Nephron progenitor cell (in vitro differentiated cells): ENCODE data around the gene USP48.
"Not testable (repeated sequence)": the region's sequence is repeated elsewhere in the genome, so short reads cannot be mapped to it uniquely, and the experiment has no call there.

ENCODE experiments used
- DNase-seq: peaks from one replicate; pipeline ENCODE4 v3.0.0; 2021
- H3K27ac Mint-ChIP-seq: 2 replicates; pipeline ENCODE4 v1.8.0; 2021; ENCODE audit warnings: mild to moderate bottlenecking, moderate library complexity, mixed read lengths
- H3K27me3 Mint-ChIP-seq: 2 replicates; pipeline ENCODE4 v1.8.0; 2021; ENCODE audit warnings: mild to moderate bottlenecking, low read depth, mixed read lengths; ENCODE audit not compliant: poor library complexity
- H3K36me3 Mint-ChIP-seq: 2 replicates; pipeline ENCODE4 v1.8.0; 2021; ENCODE audit warnings: low read depth, mixed read lengths
- H3K4me1 Mint-ChIP-seq: 2 replicates; pipeline ENCODE4 v1.8.0; 2021; ENCODE audit warnings: mixed read lengths
- H3K4me3 Mint-ChIP-seq: 2 replicates; pipeline ENCODE4 v1.8.0; 2021; ENCODE audit warnings: mild to moderate bottlenecking, moderate library complexity, mixed read lengths
- H3K9me3 Mint-ChIP-seq: 2 replicates; pipeline ENCODE4 v1.8.0; 2021; ENCODE audit warnings: mild to moderate bottlenecking, moderate library complexity, mixed read lengths
- CTCF ChIP-seq: fragments of 200-600 bp; sonication (generic); IDR thresholded peaks from 2 replicates; pipeline ENCODE4 v1.5.0; 2021; ENCODE audit warnings: antibody characterized with exemption

USP48 gene

DNA sequence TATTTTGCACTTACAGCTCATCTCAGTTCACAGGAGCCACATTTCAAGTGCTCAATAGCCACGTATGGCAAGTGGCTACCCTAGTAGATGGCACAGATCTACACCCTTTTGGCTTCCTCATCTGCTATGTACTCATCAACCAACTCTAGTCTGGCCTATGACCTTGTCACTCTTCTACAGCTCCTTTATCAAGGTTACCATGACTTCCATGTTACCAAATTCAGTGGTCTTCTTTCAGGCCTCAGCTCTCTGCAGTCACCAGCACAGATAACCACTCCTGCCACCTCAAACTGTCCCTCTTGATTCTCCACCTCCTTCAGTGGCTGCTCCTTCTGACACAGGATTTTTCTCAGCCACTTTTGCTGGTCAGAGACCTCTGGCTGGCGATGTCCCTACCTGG lies 11.7 kb upstream of the USP48 start:
- H3K27ac Mint-ChIP-seq: no peak overlapping the region
- TF ChIP-seq CTCF: no peak
- peaks cover 6% of the 10 kb centered on the region for H3K9me3 Mint-ChIP-seq
- H3K4me1 Mint-ChIP-seq: no peaks in the 10 kb centered on the region
- DNase-seq: no peak
- H3K36me3 Mint-ChIP-seq: no peaks in the 10 kb centered on the region
- H3K27me3 Mint-ChIP-seq: peaks cover 3% of the 10 kb centered on the region
- no peak overlapping the region for H3K4me3 Mint-ChIP-seq

GRCh38 chr1:21793104-21793503 lies 10.2 kb upstream of the USP48 start:
- Mint-ChIP-seq H3K36me3 (no peaks in the 10 kb centered on the region), H3K9me3 (peaks cover 6% of the 10 kb centered on the region), H3K4me3 (no peak overlapping the region), H3K4me1 (no peaks in the 10 kb centered on the region), H3K27me3 (peaks cover 3% of the 10 kb centered on the region), H3K27ac (no peak overlapping the region)
- DNase-seq: no peak
- no peak for TF ChIP-seq CTCF

DNA sequence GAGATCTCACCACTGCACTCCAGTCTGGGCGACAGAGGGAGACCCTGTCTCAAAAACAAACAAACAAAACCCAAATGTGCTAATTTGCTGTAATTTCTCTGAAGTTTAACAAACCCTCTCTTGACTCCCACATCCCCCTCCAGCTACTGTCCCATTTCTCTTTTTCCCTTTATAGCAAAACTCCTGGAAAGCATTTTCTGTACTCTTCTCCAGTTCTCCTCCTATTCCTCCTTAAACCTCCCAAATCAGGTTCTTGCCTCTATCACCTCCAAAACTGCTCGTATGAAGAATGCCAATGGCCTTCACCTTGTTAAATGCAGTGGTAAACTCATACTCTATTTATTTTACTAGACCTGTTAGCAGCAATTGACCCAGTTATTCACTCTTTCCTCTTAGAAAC lies 3.7 kb upstream of the USP48 start:
- no peak for DNase-seq
- TF ChIP-seq CTCF: no peak
- Mint-ChIP-seq H3K4me3 (no peak overlapping the region), H3K27ac (no peak overlapping the region), H3K27me3 (peaks cover 16% of the 10 kb centered on the region), H3K36me3 (no peaks in the 10 kb centered on the region), H3K9me3 (no peaks in the 10 kb centered on the region), H3K4me1 (peaks cover 5% of the 10 kb centered on the region)

- H3K27me3 Mint-ChIP-seq: peaks cover 16% of the 10 kb centered on the region
- not testable (repeated sequence) for DNase-seq, H3K27ac Mint-ChIP-seq, H3K36me3 Mint-ChIP-seq, H3K4me3 Mint-ChIP-seq, H3K4me1 Mint-ChIP-seq, H3K9me3 Mint-ChIP-seq
Measured at GRCh38 chr1:21785764-21786163, 2.8 kb upstream of the USP48 start.

DNA sequence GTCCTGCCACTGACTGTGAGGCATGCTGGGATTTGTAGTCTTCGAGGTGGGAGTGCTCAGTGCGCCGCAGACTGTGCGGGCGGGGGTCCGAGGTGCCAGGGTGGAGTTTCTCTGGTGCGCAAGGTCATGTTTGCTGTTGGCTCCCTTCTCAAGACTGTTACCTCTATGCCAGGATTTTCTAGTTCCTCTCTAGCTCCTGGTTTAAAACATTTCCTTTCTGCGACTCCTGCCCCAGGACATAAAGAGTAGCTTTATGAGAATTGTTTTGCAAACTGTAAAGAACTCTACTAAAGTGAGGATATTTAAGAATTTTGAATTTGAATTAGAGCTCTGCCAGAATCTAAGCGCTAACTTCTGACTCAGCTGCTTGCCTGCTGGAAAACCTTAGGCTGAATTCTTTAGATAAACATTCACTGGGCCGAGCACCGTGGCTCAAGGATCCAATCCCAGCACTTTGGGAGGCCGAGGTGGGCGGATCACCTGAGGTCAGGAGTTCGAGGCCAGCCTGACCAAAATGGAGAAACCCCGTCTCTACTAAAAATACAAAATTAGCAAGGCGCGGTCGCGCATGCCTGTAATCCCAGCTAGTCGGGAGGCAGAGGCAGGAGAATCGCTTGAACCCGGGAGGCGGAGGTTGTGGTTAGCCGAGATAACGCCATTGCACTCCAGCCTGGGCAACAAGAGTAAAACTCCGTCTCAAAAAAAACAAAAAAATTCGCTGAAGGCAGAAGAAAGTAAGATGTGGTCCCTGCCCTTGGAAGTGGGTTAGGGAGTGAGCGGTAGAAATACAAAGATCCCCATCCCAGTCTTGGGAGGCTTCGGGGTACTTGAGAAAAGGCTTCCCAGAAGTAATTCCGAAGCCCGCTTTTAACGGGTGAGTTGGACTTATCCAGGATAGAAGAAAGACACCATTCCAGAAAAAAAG lies 992 bp upstream of the USP48 start:
- peak overlapping the region; percentile 93 for H3K4me3 Mint-ChIP-seq
- peaks cover 9% of the 10 kb centered on the region for H3K9me3 Mint-ChIP-seq
- DNase-seq: peak; percentile 87
- H3K27ac Mint-ChIP-seq: peak overlapping the region; percentile 100
- H3K27me3 Mint-ChIP-seq: peaks cover 16% of the 10 kb centered on the region
- TF ChIP-seq CTCF: no peak
- H3K4me1 Mint-ChIP-seq: peaks cover 15% of the 10 kb centered on the region
- H3K36me3 Mint-ChIP-seq: peaks cover 13% of the 10 kb centered on the region

GRCh38 chr1:21782349-21782867 lies 541 bp downstream of the USP48 start:
- Mint-ChIP-seq H3K4me3 (peak overlapping the region; percentile 93), H3K36me3 (peaks cover 24% of the 10 kb centered on the region), H3K9me3 (peaks cover 18% of the 10 kb centered on the region), H3K27ac (peak overlapping the region; percentile 90), H3K27me3 (peaks cover 15% of the 10 kb centered on the region), H3K4me1 (peaks cover 15% of the 10 kb centered on the region)
- no peak for TF ChIP-seq CTCF
- peak; percentile 10 for DNase-seq
